ENCODE measurements around the gene SNX10.
A peak's percentile ranks its signal among the peaks of the same experiment; 100 is the strongest.

Gene SNX10

GRCh38 chr7:26398756-26399509 lies 107.3 kb downstream of the SNX10 start:
- peak in 44 of 51 donors; percentile 9 to 83 (median 52) for DNase-seq

GRCh38 chr7:26399736-26400135 lies 108.1 kb downstream of the SNX10 start:
- no peak for DNase-seq

- no peak for DNase-seq
Measured at GRCh38 chr7:26403640-26404039, 112.0 kb downstream of the SNX10 start.

- DNase-seq = no peak
Measured at GRCh38 chr7:26404189-26404996, 112.7 kb downstream of the SNX10 start.

- no peak for DNase-seq
Measured at GRCh38 chr7:26406433-26406832, 114.8 kb downstream of the SNX10 start.

- no peak for DNase-seq
Measured at GRCh38 chr7:26409661-26410547, 118.2 kb downstream of the SNX10 start.

GRCh38 chr7:26413007-26413691 lies 121.5 kb downstream of the SNX10 start:
- no peak for DNase-seq

- no peak for DNase-seq
Measured at GRCh38 chr7:26416004-26416403, 124.3 kb downstream of the SNX10 start.

- no peak for DNase-seq
Measured at GRCh38 chr7:26417911-26418413, 126.3 kb downstream of the SNX10 start.

- no peak for DNase-seq
Measured at GRCh38 chr7:26419198-26419597, 127.5 kb downstream of the SNX10 start.

- DNase-seq = no peak
Measured at GRCh38 chr7:26420422-26421019, 128.9 kb downstream of the SNX10 start.

GRCh38 chr7:26422761-26423160 lies 131.1 kb downstream of the SNX10 start:
- DNase-seq = no peak

GRCh38 chr7:26423436-26423835 lies 131.8 kb downstream of the SNX10 start:
- no peak for DNase-seq
